Aorta (tissue), 5 donors: ENCODE data around the gene CCM2L. TPM values are rescaled to one million over a fixed set of nuclear protein-coding genes. Genes with fewer than 3 reads are reported as not detected.

Experiments used
- ATAC-seq: fragments of 200-7000 bp; cut with Tn5 transposase; one replicate; pipeline ENCODE4 v1.9.1; 2022; ENCODE audit warnings: moderate library complexity; ENCODE audit not compliant: low FRiP score
- DNase-seq, 2 donors: peaks; one replicate each; pipeline ENCODE4 v3.0.0-alpha.2; 2020
- H3K27ac ChIP-seq, 2 donors: one replicate each; pipeline ENCODE4 v1.5.1; 2013; ENCODE audit warnings: low read length in 2 of 2, mild to moderate bottlenecking in 2 of 2, moderate library complexity in 2 of 2, control low read depth in 1 of 2, inconsistent platforms in 1 of 2, low read depth in 1 of 2
- H3K27me3 ChIP-seq, 2 donors: one replicate each; pipeline ENCODE4 v1.6.1; 2013; ENCODE audit warnings: control low read depth in 1 of 2, low read length in 1 of 2, mild to moderate bottlenecking in 1 of 2, moderate library complexity in 1 of 2; ENCODE audit not compliant: insufficient read depth in 2 of 2, control insufficient read depth in 1 of 2
- H3K36me3 ChIP-seq, 2 donors: one replicate each; pipeline ENCODE4 v1.6.1; 2013; ENCODE audit warnings: control low read depth in 1 of 2, low read length in 1 of 2, mild to moderate bottlenecking in 1 of 2; ENCODE audit not compliant: insufficient read depth in 2 of 2, control insufficient read depth in 1 of 2
- H3K4me1 ChIP-seq, 2 donors: one replicate each; pipeline ENCODE4 v1.6.1; 2013; ENCODE audit warnings: low read length in 2 of 2, control low read depth in 1 of 2, mild to moderate bottlenecking in 1 of 2, moderate library complexity in 1 of 2; ENCODE audit not compliant: insufficient read depth in 2 of 2, control insufficient read depth in 1 of 2
- H3K4me3 ChIP-seq, 2 donors: one replicate each; pipeline ENCODE4 v1.5.1; 2013; ENCODE audit warnings: low read length in 2 of 2, control low read depth in 1 of 2, mild to moderate bottlenecking in 1 of 2
- H3K9me3 ChIP-seq: one replicate; pipeline ENCODE4 v1.6.1; 2013; ENCODE audit warnings: mild to moderate bottlenecking, low read length; ENCODE audit not compliant: control insufficient read depth
- WGBS, 2 donors: extraction: QIAGEN DNeasy Blood & Tissue Kit; methylation state at CpG; one replicate each; pipeline ENCODE4 v1.1.7; 2013; 5-methylcytosine and 5-hydroxymethylcytosine counted together
- intact Hi-C, 2 donors: fragments of 100-400 bp; cut with DNase I; formaldehyde crosslinking; loops; one replicate each; pipeline versions ENCODE4 v1.14.2 to v1.15.0; 2022
- long read RNA-seq, 2 donors: library from polyadenylated mRNA; unstranded; transcript quantifications; one replicate each; pipeline ENCODE4 v2.0.0, GENCODE V29; 2020 to 2021
- polyA plus RNA-seq, 2 donors: library from polyadenylated mRNA; stranded (reverse); fragments of 200-250 nt; gene quantifications; one replicate each; pipeline ENCODE4 v1.2.3, GENCODE V29; 2013
- total RNA-seq, 2 donors: library from RNA; stranded (reverse); fragmentation: NEBNext Ultra II Directional; extraction: Animal tissue kit (Norgen Biotek cat#: 25700); gene quantifications; one replicate each; pipeline ENCODE4 v1.2.1, GENCODE V29; 2021
- donor health status: healthy with polysubstance abuse.
- donor health status: Bipolar disorder and iron deficiency.
- donor health status: DM: no; HTN: no; CAD: no.
- donor health status: DM: no; HTN: no; CAD: no.
- donor health status: DM: yes; HTN: yes; CAD: no.

The CCM2L gene
- total RNA-seq, result 10 to 100 TPM in 1 of 2 donors, 1 to 10 TPM in 1; 7.4 to 11.0 TPM
- 1 to 10 TPM in 1 of 2 donors, under 1 TPM in 1; 0.88 to 1.7 TPM for polyA plus RNA-seq
- long read RNA-seq, donor 1, partial matches to known transcripts, result 3 of 5 reads
- long read RNA-seq, donor 1, other reads (novel, unspliced or antisense), result 2 of 5 reads
- long read RNA-seq, donor 2, partial matches to known transcripts, result 4 of 18 reads
- long read RNA-seq, donor 2, other reads (novel, unspliced or antisense), result 13 of 18 reads

DNA sequence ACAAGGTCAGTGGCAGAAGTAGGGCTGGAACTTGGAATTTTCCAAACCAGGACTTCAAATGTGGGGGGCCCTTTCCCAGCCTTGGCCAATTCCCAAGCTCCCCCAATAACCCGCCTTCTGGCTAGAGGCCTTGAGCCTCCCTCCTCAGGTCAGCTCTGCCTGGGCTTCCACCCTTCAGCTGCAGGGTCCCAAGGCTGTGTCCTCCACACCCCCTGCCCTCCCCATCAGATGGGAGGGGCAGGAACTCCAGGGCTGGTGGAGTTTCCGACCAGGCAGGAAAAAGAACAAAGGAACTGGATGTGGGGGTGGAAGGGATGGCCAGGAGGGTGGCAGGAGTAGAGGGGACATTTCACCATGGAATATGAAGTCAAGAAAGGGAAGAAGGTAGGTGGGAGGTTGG is at the start of gene CCM2L:
Gene CCM2L, plus strand, starts transcription at position 338 of the 400 bp plus-strand sequence. Its CDS starts 17 bp downstream, at position 355.
- ATAC-seq (no peak), DNase-seq (no peak)
- Histone ChIP-seq H3K36me3 (no peaks in the 10 kb centered on the region), H3K9me3 (no peaks in the 10 kb centered on the region), H3K27ac (no peak within 1 kb of the TSS), H3K4me1 (no peaks in the 10 kb centered on the region), H3K27me3 (no peaks in the 10 kb centered on the region), H3K4me3 (no peak within 1 kb of the TSS)
- 36 to 50% methylated on average over 2 of the region's 2 CpGs for WGBS, 2 donors
- intact Hi-C loops, result no loop called here

DNA sequence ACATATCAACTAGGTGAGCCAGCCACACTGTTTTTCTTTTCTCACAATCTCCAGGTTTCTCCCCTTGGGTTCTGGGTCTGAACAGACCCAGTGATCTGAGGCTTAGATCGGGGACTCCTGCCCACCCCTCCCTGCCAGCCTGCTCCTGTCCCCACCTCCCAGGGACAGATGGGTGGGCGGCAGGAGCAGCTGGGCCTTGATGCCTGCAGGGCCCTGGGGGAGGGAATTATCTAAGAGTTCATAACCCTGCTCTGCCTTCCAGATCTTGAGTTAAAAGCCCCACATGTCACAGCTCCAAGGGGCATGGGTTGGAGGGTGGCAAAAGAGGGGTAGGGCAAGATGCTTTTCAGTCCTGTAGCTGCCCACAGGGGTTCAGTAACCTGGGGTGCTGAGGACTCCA is 47.5 kb upstream of the CCM2L start:
- whole genome bisulfite sequencing, 2 donors, result 14 to 29% methylated on average over 2 of the region's 2 CpGs
- DNase-seq (no peak), ATAC-seq (no peak)
- Histone ChIP-seq H3K27ac (no peak overlapping the region), H3K4me1 (no peaks in the 10 kb centered on the region), H3K9me3 (peaks cover 3% of the 10 kb centered on the region), H3K36me3 (no peaks in the 10 kb centered on the region), H3K4me3 (no peak overlapping the region), H3K27me3 (no peaks in the 10 kb centered on the region)
- intact Hi-C loops, result no loop called here

DNA sequence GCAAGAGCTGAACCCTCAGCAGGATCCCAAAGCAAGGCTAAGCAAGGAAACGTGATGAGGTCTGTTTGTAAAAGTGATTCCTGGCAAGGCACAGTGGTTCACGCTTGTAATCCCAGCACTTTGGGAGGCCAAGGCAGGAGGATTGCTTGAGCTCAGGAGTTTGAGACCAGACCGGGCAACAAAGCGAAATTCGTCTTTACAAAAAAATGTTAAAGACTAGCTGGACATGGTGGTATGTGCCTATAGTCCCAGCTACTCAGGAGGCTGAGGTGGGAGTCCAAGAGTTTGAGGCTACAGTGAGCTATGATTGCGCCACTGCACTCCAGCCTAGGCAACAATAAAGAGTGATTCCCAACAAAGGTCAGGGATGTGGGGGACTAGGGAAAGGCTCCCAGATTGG is 46.3 kb upstream of the CCM2L start:
- intact Hi-C loops, result no loop called here
- 61 to 63% methylated on average over 6 of the region's 6 CpGs for WGBS, 2 donors
- no peak for ATAC-seq

DNA sequence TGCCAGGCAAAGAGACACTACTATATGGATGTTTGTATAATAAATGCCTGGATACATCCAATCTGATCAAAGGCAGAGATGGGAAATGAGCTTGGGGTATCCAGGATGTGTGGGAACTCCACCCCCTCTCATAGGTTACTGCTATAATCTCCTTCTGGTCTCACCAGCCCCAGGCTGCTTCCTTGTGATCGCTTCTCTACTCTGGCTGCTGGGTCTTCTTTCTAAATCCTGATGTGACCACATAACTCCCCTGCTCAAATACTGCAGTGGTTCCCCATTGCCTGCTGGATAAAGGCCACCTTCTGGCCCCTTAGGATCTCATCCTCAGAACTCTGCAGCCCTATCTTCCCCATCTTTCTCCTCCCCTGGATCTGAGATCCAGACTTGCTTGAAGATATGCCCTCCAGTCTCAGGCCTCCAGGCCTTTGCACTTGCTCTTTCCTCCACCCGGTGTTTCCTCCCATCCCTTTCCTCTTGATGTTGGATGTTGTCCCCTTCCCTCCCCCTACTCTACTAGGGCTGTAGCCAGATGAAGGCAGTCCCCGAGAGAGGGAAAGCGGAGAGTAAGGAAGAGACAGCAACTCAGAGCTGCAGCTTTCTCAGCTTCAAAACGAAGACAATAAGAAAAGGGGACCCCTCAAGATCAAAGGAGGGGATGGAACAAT is 43.1 kb upstream of the CCM2L start:
- Histone ChIP-seq H3K27me3 (no peaks in the 10 kb centered on the region), H3K4me1 (no peaks in the 10 kb centered on the region), H3K4me3 (no peak overlapping the region), H3K36me3 (no peaks in the 10 kb centered on the region), H3K27ac (no peak overlapping the region), H3K9me3 (peaks cover 3% of the 10 kb centered on the region)
- WGBS, 2 donors, result 6 to 8% methylated on average over 5 of the region's 5 CpGs
- ATAC-seq (no peak), DNase-seq (no peak)
- intact Hi-C loops, result no loop called here

More for the DNA sequence above, 46.3 kb upstream of the CCM2L start:
- H3K27me3 ChIP-seq, result no peaks in the 10 kb centered on the region
- no peaks in the 10 kb centered on the region for H3K36me3 ChIP-seq
- no peaks in the 10 kb centered on the region for H3K4me1 ChIP-seq
- peaks cover 3% of the 10 kb centered on the region for H3K9me3 ChIP-seq
- no peak for DNase-seq
- H3K27ac ChIP-seq, result no peak overlapping the region
- no peak overlapping the region for H3K4me3 ChIP-seq

DNA sequence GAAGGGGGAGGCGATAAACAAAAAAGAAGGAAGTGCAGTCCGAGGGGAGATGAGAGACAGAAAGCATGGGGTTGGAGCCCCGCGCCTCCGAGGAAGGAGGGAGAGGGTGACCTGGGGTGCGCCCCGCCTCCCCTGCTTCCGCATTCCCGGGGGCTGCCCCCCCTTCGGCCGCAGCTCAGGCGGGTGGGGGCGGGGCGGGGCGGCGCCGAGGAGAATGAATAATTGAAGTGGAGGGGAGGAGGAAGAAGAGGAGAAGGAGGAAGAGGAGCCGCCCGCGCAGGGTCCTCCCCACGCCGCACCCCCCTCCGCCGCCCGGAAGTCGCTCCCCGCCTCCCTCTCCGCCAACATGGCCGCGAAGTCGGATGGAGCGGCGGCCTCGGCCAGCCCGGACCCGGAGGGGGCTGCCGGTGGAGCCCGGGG is 42.4 kb upstream of the CCM2L start, which contains the start of gene XKR7:
Gene XKR7, plus strand, starts transcription at position 322 of the 420 bp plus-strand sequence. Its CDS starts 25 bp downstream, at position 347.
- 0 to 2% methylated on average over 12 to 38 of the region's 38 CpGs for WGBS, 2 donors
- no peak within 1 kb of the TSS for H3K4me3 ChIP-seq

DNA sequence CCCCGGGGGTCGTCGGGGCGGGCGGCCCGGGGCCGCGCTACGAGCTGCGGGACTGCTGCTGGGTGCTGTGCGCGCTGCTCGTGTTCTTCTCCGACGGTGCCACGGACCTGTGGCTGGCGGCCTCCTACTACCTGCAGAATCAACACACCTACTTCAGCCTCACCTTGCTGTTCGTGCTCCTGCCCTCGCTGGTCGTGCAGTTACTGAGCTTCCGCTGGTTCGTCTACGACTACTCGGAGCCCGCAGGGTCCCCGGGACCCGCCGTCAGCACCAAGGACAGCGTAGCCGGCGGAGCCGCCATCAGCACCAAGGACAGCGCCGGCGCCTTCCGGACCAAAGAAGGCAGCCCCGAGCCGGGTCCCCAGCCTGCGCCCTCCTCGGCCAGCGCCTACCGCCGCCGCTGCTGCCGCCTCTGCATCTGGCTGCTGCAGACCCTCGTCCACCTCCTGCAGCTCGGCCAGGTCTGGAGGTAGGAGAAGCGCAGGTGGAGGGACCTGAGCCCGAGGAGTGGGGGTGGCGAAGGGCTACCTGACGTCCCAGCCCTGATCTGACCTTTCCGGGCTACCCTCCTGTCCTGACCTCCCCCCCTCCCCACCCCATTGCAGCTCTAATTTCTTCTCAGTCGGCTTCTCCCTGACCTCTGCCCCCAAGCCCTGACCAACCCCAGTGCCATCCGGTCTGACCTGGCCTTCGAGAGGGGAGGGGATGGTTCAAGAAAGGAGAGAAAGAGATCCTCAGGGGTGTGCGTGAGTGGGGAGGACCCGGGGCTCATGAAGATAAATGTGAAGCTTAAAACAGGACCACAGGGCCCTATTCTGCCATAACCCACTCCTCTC is 41.7 kb upstream of the CCM2L start:
- Histone ChIP-seq H3K9me3 (peaks cover 3% of the 10 kb centered on the region), H3K27ac (no peak overlapping the region), H3K36me3 (no peaks in the 10 kb centered on the region), H3K4me3 (no peak overlapping the region), H3K27me3 (no peaks in the 10 kb centered on the region), H3K4me1 (no peaks in the 10 kb centered on the region)
- intact Hi-C loops, result no loop called here
- ATAC-seq, result peak; percentile 90
- peak; percentile 75 to 93 for DNase-seq
- whole genome bisulfite sequencing, 2 donors, result 2% methylated on average over 53 to 57 of the region's 57 CpGs

More for the DNA sequence above, 42.4 kb upstream of the CCM2L start, which contains the start of gene XKR7:
- no peaks in the 10 kb centered on the region for H3K36me3 ChIP-seq
- intact Hi-C loops, result no loop called here
- H3K9me3 ChIP-seq, result peaks cover 3% of the 10 kb centered on the region
- no peaks in the 10 kb centered on the region for H3K27me3 ChIP-seq
- no peak within 1 kb of the TSS for H3K27ac ChIP-seq
- DNase-seq (no peak), ATAC-seq (no peak)
- H3K4me1 ChIP-seq, result no peaks in the 10 kb centered on the region

DNA sequence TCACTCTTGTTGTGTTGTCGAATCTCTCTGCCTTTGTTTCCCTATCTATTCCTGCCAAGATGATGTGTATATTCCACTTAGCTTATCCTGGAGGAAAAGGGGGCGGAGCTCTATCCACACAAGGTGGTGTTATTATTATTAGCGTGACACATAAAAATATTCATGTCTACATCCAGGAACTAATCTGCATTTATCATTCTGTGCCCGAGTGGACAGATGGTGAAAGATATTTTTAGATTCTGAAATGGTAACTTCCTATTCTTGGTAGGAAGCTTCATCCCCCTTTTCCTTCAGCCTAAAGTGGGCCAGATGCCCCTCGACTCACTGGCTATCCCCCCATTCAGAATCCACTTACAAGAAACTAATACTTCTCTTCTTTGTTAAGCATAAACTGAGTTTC is 40.2 kb upstream of the CCM2L start:
- Histone ChIP-seq H3K27ac (no peak overlapping the region), H3K36me3 (no peaks in the 10 kb centered on the region), H3K27me3 (no peaks in the 10 kb centered on the region), H3K9me3 (peaks cover 3% of the 10 kb centered on the region), H3K4me3 (no peak overlapping the region), H3K4me1 (no peaks in the 10 kb centered on the region)
- DNase-seq (no peak), ATAC-seq (no peak)
- intact Hi-C loops, result no loop called here
- 53 to 56% methylated on average over 5 of the region's 5 CpGs for WGBS, 2 donors

DNA sequence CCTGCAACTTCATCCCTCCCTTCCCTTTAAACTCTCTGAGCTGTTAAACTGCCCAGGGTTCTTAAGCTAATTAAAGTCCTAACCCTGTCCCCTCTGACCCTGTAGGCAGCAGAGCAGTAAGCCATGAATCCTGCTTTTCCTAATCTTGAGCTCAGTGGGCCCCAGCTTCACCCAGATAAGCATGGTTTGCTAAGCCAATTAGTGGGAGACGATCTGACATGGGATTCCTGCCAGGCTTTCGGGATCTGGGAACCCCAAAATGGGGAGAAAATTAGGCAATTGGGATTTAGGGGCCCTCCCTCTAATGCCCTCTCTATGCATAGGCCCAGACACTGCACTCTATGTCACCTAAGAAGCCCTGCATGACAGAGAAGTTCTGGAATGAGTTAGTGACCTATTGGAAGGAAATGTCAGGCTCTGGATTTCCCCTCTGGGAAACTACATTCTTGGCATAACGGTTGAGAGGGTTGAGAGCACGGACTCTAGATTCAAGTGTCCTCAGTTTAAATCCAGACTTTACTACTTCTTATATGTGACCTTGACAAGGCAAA is 37.7 kb upstream of the CCM2L start:
- Histone ChIP-seq H3K4me1 (no peaks in the 10 kb centered on the region), H3K9me3 (no peaks in the 10 kb centered on the region), H3K27me3 (no peaks in the 10 kb centered on the region), H3K36me3 (no peaks in the 10 kb centered on the region), H3K4me3 (no peak overlapping the region), H3K27ac (no peak overlapping the region)
- no peak for ATAC-seq
- DNase-seq, result no peak
- 14 to 22% methylated on average over 4 of the region's 4 CpGs for WGBS, 2 donors
- intact Hi-C loops, result no loop called here
